ENCODE results near the gene LSP1.

The LSP1 gene

GRCh38 chr11:1825039-1825740 lies 27.7 kb upstream of the LSP1 start:
- no peak for DNase-seq (ENCODE audit: low spot score)

GRCh38 chr11:1825785-1826451 lies 27.0 kb upstream of the LSP1 start:
- DNase-seq (ENCODE audit: low spot score), result no peak

GRCh38 chr11:1826552-1827094 lies 26.3 kb upstream of the LSP1 start:
- DNase-seq (ENCODE audit: low spot score), result no peak

- DNase-seq (ENCODE audit: low spot score), result no peak
Observed at GRCh38 chr11:1827095-1827813, 25.6 kb upstream of the LSP1 start.

GRCh38 chr11:1827931-1828330 lies 25.0 kb upstream of the LSP1 start:
- no peak for DNase-seq (ENCODE audit: low spot score)

- DNase-seq (ENCODE audit: low spot score), result no peak
Observed at GRCh38 chr11:1828542-1828941, 24.3 kb upstream of the LSP1 start.

GRCh38 chr11:1829039-1829820 lies 23.7 kb upstream of the LSP1 start:
- no peak for DNase-seq (ENCODE audit: low spot score)

GRCh38 chr11:1830004-1830321 lies 22.9 kb upstream of the LSP1 start:
- no peak for DNase-seq (ENCODE audit: low spot score)

- no peak for DNase-seq (ENCODE audit: low spot score)
Observed at GRCh38 chr11:1830322-1831223, 22.3 kb upstream of the LSP1 start.

- no peak for DNase-seq (ENCODE audit: low spot score)
Observed at GRCh38 chr11:1831338-1832210, 21.3 kb upstream of the LSP1 start.

- peak; percentile 53 for DNase-seq (ENCODE audit: low spot score)
Observed at GRCh38 chr11:1832211-1832919, 20.5 kb upstream of the LSP1 start.

GRCh38 chr11:1832920-1833295 lies 20.0 kb upstream of the LSP1 start:
- DNase-seq (ENCODE audit: low spot score), result no peak

- DNase-seq (ENCODE audit: low spot score), result no peak
Observed at GRCh38 chr11:1834062-1834610, 18.7 kb upstream of the LSP1 start.

- no peak for DNase-seq (ENCODE audit: low spot score)
Observed at GRCh38 chr11:1834779-1835670, 17.9 kb upstream of the LSP1 start, which contains the start of gene SYT8. Gene SYT8 (plus strand): TSS chr11:1834990. CDS start chr11:1835106, 116 bp downstream.

GRCh38 chr11:1835671-1836010 lies 17.2 kb upstream of the LSP1 start:
- no peak for DNase-seq (ENCODE audit: low spot score)

GRCh38 chr11:1836011-1836945 lies 16.6 kb upstream of the LSP1 start:
- DNase-seq (ENCODE audit: low spot score), result no peak
